CD4-positive, alpha-beta T cell (primary cell): Measurements from ENCODE around the gene SRC. TPM values are rescaled to one million over a fixed set of nuclear protein-coding genes. Genes with fewer than 3 reads are reported as not detected.
A peak's percentile ranks its signal among the peaks of the same experiment; 100 is the strongest.

Experiments used
- ATAC-seq: fragments of 200-7000 bp; cut with Tn5 transposase; one replicate; pipeline ENCODE4 v1.10.0; 2022; ENCODE audit warnings: mild to moderate bottlenecking; ENCODE audit not compliant: poor library complexity
- CTCF ChIA-PET: fragments of 350-600 bp; sonication (Branson Sonifier 250); formaldehyde crosslinking; loops from one replicate; lab custom pipeline; 2021; ENCODE audit warnings: antibody characterized with exemption, inconsistent platforms; lab: Charles Lee
- POLR2A ChIA-PET: fragments of 350-600 bp; sonication (Branson Sonifier 250); formaldehyde crosslinking; loops from one replicate; lab custom pipeline; 2021; ENCODE audit warnings: antibody characterized with exemption, inconsistent platforms; lab: Charles Lee
- DNase-seq, 14 experiments: peaks; one replicate each; pipeline ENCODE4 v3.0.0-alpha.2; 2013 to 2020; ENCODE audit warnings: mixed read lengths in 2 of 14
- H3K27ac ChIP-seq, 2 donors: one replicate each; pipeline versions ENCODE4 v1.5.1 to v1.7.0; 2013; ENCODE audit warnings: low read length in 2 of 2, low read depth in 1 of 2, mild to moderate bottlenecking in 1 of 2
- H3K27me3 ChIP-seq, 2 experiments: 1 replicate in 1 of 2; 2 replicates in 1 of 2; pipeline versions ENCODE4 v1.6.1 to v1.7.0; 2013; ENCODE audit warnings: low read length in 2 of 2, control low read depth in 1 of 2, mild to moderate bottlenecking in 1 of 2, moderate library complexity in 1 of 2; ENCODE audit not compliant: insufficient read depth in 2 of 2, control insufficient read depth in 1 of 2
- H3K36me3 ChIP-seq: one replicate; pipeline ENCODE4 v1.6.1; 2013; ENCODE audit warnings: low read length, control low read depth; ENCODE audit not compliant: insufficient read depth
- H3K4me1 ChIP-seq: one replicate; pipeline ENCODE4 v1.6.1; 2013; ENCODE audit warnings: low read length, control low read depth; ENCODE audit not compliant: insufficient read depth
- H3K4me3 ChIP-seq: one replicate; pipeline ENCODE4 v1.5.1; 2013; ENCODE audit warnings: mild to moderate bottlenecking, low read length, moderate library complexity
- H3K9me3 ChIP-seq, 2 experiments: 1 replicate in 1 of 2; 2 replicates in 1 of 2; pipeline versions ENCODE4 v1.6.1 to v1.7.0; 2013; ENCODE audit warnings: low read length in 2 of 2, mild to moderate bottlenecking in 2 of 2, control low read depth in 1 of 2, moderate library complexity in 1 of 2; ENCODE audit not compliant: control insufficient read depth in 1 of 2, insufficient read depth in 1 of 2
- H3K27ac Mint-ChIP-seq: one replicate; pipeline ENCODE4 v1.8.0; 2020; ENCODE audit warnings: mixed read lengths
- H3K27me3 Mint-ChIP-seq: one replicate; pipeline ENCODE4 v1.8.0; 2021; ENCODE audit warnings: mixed read lengths
- H3K36me3 Mint-ChIP-seq: one replicate; pipeline ENCODE4 v1.8.0; 2021; ENCODE audit warnings: low read depth, mixed read lengths
- H3K4me1 Mint-ChIP-seq: one replicate; pipeline ENCODE4 v1.8.0; 2021; ENCODE audit warnings: low read depth, mixed read lengths
- H3K4me3 Mint-ChIP-seq: one replicate; pipeline ENCODE4 v1.8.0; 2020; ENCODE audit warnings: mild to moderate bottlenecking, mixed read lengths
- H3K9me3 Mint-ChIP-seq: one replicate; pipeline ENCODE4 v1.8.0; 2020; ENCODE audit warnings: mixed read lengths
- CTCF ChIP-seq: fragments of 200-600 bp; IDR thresholded peaks from one replicate; pipeline ENCODE4 v1.8.0; 2022; ENCODE audit warnings: antibody characterized with exemption, mild to moderate bottlenecking
- intact Hi-C, 2 experiments: fragments of 100-400 bp; cut with DNase I in 1 of 2; cut with micrococcal nuclease in 1 of 2; formaldehyde crosslinking; loops; one replicate each; pipeline versions ENCODE4 v1.15.1 to v1.9.0; 2023 to 2025; cut with DNase I, micrococcal nuclease
- total RNA-seq, 174 experiments: library from RNA in 2 of 174; stranded (reverse) in 2 of 174; gene quantifications; one replicate each; pipeline ENCODE4 v1.2.3 and lab custom pipeline; 2021 to 2026

SRC gene
- total RNA-seq, 2 experiments from 2014 or later, result 2.5 to 3.1 TPM

DNA sequence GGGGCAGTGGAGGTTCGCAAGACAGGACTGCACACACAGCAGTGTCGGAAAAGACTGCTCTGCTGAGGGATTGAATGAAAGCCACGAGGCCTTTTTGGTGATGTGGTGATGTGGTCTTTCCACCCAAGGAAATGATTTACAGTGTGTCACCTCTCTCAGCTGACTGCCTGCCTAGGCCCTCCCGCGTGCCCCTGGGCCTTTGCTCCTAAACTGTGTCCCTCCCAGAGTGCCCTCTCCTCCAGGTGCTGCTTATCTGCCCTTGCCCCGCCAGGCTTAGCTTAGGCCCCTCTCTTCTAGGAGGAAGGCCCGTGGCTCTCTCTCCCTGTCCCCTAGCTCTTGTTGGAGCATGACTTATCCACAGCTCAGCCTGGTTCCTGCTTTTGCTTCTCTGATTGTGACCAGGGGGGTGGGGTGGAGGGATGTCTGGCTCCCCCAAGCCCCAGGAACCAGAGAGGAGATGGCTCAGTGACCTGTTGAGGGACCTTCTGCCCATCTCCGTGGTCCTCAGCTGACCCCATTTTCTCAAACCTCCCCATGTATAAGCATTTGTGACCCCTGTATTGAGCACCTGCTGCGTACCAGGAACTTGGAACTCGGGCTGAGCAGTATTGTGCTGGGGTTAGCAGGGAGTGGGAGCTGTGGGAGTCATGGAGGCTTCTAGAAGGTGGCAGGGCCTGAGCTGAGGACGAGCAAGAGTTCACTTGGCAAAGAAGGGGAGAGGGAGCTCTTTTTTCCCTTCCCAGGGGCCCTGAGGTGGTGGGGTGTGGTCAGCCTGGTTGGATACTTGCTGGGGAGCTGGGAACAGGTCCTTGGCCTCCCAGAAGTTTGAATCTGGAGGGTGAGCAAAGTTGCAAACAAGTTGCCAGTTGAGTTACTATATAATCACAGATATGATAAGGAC is 2.2 kb downstream of the SRC start:
- Histone ChIP-seq H3K9me3 (no peaks in the 10 kb centered on the region), H3K27me3 (no peaks in the 10 kb centered on the region), H3K36me3 (no peaks in the 10 kb centered on the region), H3K4me3 (no peak overlapping the region), H3K27ac (no peak overlapping the region), H3K4me1 (peaks cover 12% of the 10 kb centered on the region)
- peaks cover 21% of the 10 kb centered on the region for H3K4me1 Mint-ChIP-seq
- H3K4me3 Mint-ChIP-seq, result peak overlapping the region; percentile 72
- intact Hi-C loops, result loop anchor here in 1 of 2 experiments (5.0 kb wide), 1 partner anchor 56 kb away; no protein-coding TSS in a partner anchor
- TF ChIP-seq CTCF, result no peak
- no peaks in the 10 kb centered on the region for H3K36me3 Mint-ChIP-seq
- no peak overlapping the region for H3K27ac Mint-ChIP-seq
- H3K27me3 Mint-ChIP-seq, result no peaks in the 10 kb centered on the region
- CTCF ChIA-PET, result no interaction called here
- no peak for ATAC-seq
- POLR2A ChIA-PET, result no interaction called here
- no peaks in the 10 kb centered on the region for H3K9me3 Mint-ChIP-seq
- DNase-seq, result peak in 2 of 14 experiments; percentile 29 to 49

DNA sequence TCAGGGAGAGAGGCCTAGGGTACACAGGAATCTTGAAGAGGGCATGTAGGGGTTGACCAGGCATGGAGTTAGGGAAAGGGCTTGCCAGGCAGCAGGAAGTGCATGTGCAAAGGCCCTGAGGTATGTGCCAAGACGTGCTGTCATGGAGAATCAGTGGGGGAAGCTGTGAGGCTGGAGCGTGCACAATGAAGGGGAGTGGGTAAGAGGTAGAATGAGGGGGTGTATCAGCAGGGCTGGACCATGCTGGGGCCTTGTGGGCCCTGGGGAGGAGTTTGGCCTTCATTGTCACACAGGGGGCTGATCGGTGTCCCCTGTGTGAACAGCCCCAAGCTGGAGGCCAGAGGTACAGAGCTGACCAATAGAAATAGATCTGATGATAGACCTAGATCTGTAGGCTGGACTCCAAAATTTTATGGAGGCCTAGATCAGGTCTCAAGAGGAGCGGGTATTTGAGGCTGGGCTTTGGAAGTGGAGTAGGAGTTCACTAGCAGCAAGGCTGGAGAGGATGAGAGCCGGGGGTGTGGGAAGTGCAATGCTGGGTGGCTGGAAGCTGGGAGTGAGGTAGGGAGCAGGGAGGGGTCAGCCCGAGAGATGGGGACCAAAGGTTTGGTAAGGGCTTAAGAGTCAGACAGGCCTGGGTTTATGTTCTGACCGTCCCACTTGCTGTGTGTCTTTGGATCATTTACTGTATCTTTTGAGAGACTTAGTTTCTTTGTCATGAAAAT is 3.0 kb downstream of the SRC start:
- DNase-seq (peak in 1 of 14 experiments; percentile 7), ATAC-seq (no peak)
- Mint-ChIP-seq H3K36me3 (no peaks in the 10 kb centered on the region), H3K27ac (no peak overlapping the region), H3K4me3 (peak overlapping the region; percentile 57), H3K9me3 (no peaks in the 10 kb centered on the region), H3K27me3 (no peaks in the 10 kb centered on the region), H3K4me1 (peaks cover 21% of the 10 kb centered on the region)
- no peak overlapping the region for H3K4me3 ChIP-seq
- intact Hi-C loops, result loop anchor here in 1 of 2 experiments (5.0 kb wide), 1 partner anchor 57 kb away; no protein-coding TSS in a partner anchor
- no peaks in the 10 kb centered on the region for H3K27me3 ChIP-seq
- H3K36me3 ChIP-seq, result no peaks in the 10 kb centered on the region
- TF ChIP-seq CTCF, result no peak
- CTCF ChIA-PET, result no interaction called here
- no peaks in the 10 kb centered on the region for H3K9me3 ChIP-seq
- POLR2A ChIA-PET, result no interaction called here
- H3K4me1 ChIP-seq, result peaks cover 12% of the 10 kb centered on the region
- no peak overlapping the region for H3K27ac ChIP-seq

DNA sequence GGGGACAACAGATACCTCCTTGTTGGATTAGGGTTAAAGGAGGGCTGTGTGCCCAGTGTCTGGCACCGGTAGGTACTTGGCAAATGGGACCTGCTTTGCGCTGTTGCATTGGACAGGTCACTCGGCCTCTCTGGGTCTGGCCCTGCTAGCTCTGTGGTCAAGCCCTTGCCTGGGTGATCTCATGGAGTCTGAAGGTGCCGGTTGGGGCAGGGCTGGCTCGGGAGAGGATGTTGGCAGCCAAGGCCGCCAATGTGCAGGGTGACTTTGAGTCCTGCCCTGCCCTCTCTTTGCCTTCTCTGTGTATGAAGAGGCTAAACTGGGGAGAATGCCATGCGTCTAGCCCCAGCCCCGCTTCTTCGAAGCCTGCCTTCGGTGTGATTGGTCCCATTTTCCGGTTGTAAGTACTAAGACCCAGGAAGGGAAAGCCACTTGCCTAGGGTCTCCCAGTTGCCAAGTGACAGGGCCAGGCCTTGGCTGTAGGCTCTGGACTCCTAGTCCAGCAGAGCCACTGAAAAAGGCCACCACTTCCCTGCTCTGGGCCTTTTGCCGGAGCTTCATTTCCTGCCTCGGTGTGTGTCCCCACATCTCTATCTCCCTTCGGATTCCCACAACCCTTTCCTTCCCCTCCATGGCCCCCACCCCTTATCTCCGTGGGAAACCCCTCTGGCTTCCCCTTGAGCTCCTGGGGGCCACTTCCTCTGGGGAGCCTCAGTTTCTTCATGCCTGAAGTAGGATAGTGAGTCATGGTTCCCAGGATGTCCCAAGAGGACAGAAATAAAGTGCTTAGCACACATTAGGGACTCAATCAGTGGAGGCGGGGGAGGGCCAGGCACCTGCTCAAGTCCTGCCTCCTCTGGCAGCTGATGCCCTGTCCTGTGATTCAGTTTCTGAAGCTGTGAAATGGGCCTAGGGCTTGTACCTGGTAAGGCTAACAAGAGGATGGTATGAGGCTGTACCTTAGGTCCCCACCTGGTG is 3.9 kb downstream of the SRC start:
- intact Hi-C loops, result loop anchor here in 1 of 2 experiments (5.0 kb wide), 1 partner anchor 58 kb away; no protein-coding TSS in a partner anchor
- DNase-seq (peak in 2 of 14 experiments; percentile 62 to 65), ATAC-seq (no peak)
- Histone ChIP-seq H3K4me3 (no peak overlapping the region), H3K36me3 (no peaks in the 10 kb centered on the region), H3K9me3 (no peaks in the 10 kb centered on the region), H3K4me1 (peaks cover 12% of the 10 kb centered on the region), H3K27ac (no peak overlapping the region), H3K27me3 (no peaks in the 10 kb centered on the region)
- no peak for TF ChIP-seq CTCF
- H3K27ac Mint-ChIP-seq, result no peak overlapping the region
- ChIA-PET CTCF (no interaction called here), POLR2A (no interaction called here)
- H3K4me3 Mint-ChIP-seq, result no peak overlapping the region
- no peaks in the 10 kb centered on the region for H3K27me3 Mint-ChIP-seq
- peaks cover 20% of the 10 kb centered on the region for H3K4me1 Mint-ChIP-seq
- no peaks in the 10 kb centered on the region for H3K36me3 Mint-ChIP-seq
- H3K9me3 Mint-ChIP-seq, result no peaks in the 10 kb centered on the region
